ENCODE data around the gene SLC39A5.
"Not testable (repeated sequence)": the region's sequence is repeated elsewhere in the genome, so short reads cannot be mapped to it uniquely, and the experiment has no call there.

DNA sequence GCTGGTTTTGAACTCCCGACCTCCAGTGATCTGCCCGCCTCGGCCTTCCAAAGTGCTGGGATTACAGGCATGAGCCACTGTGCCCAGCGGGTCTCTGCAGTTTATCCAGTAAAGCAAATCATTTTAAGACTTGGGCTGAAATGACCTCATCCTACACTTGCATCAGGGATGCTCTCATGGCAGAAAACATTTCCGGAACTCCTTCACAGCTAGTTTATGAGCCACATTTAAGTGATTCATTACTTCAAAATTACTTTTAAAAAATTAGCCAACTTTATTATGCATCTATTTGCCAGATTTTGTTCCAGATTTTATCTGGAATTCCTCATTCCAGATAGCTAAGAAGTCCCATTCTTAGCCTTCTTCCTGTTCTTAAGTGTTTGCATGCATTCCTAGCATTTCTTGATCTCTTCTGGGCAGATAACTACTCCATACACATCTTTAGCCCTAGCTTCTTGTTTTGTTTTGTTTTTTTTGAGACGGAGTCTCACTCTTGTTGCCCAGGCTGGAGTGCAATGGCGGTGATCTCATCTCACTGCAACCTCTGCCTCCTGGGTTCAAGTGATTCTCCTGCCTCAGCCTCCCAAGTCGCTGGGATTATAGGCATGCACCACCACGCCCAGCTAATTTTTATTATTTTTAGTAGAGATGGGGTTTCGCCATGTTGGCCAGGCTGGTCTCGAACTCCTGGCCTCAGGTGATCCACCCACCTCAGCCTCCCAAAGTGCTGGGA lies 32.9 kb upstream of the SLC39A5 start:
- TF ChIP-seq, protein P1, sequence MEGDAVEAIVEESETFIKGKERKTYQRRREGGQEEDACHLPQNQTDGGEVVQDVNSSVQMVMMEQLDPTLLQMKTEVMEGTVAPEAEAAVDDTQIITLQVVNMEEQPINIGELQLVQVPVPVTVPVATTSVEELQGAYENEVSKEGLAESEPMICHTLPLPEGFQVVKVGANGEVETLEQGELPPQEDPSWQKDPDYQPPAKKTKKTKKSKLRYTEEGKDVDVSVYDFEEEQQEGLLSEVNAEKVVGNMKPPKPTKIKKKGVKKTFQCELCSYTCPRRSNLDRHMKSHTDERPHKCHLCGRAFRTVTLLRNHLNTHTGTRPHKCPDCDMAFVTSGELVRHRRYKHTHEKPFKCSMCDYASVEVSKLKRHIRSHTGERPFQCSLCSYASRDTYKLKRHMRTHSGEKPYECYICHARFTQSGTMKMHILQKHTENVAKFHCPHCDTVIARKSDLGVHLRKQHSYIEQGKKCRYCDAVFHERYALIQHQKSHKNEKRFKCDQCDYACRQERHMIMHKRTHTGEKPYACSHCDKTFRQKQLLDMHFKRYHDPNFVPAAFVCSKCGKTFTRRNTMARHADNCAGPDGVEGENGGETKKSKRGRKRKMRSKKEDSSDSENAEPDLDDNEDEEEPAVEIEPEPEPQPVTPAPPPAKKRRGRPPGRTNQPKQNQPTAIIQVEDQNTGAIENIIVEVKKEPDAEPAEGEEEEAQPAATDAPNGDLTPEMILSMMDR (conservative IDR thresholded peaks at IDR 0.05 in 1 of 2, IDR thresholded peaks at IDR 0.05 in 1 of 2; ENCODE audit: extremely low read depth in 1 of 2, insufficient read depth in 1 of 2, low read depth in 1 of 2, low read length in 2 of 2) = not testable (repeated sequence)
- not testable (repeated sequence) for TF ChIP-seq EZH2 (IDR thresholded peaks at IDR 0.05; ENCODE audit: borderline replicate concordance, low read length)
